HG03439 (cell line): Measurements from ENCODE around the gene KRT77.

ENCODE experiments used
- ATAC-seq: cut with Tn5 transposase; IDR thresholded peaks from one replicate; pipeline ENCODE4 v1.9.1; 2021; ENCODE audit warnings: mild to moderate bottlenecking, moderate library complexity; ENCODE audit not compliant: unreplicated experiment

The KRT77 gene

DNA sequence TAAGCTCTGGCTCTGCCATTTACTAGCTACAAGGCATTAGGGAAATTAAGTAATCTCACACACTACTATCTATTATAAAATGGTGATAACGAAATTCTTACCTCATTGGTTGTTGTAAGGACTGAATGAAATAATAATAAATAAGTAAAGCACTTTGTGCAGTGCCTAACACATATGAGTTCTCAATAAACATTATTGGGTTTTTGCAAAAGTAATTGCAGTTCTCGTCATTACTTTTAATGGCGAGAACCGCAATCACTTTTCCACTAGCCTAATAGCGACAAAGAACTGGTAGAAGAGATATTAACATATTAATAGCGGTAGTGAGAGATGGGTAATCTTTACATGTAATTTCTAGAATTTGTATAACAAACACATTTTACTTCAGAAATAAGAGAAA, 9.2 kb downstream of the KRT77 start:
- ATAC-seq: no peak

GRCh38 chr12:52693261-52693660, 10.1 kb downstream of the KRT77 start:
- ATAC-seq: no peak

GRCh38 chr12:52692254-52692653, 11.1 kb downstream of the KRT77 start:
- no peak for ATAC-seq

GRCh38 chr12:52691841-52692150, 11.5 kb downstream of the KRT77 start:
- no peak for ATAC-seq

DNA sequence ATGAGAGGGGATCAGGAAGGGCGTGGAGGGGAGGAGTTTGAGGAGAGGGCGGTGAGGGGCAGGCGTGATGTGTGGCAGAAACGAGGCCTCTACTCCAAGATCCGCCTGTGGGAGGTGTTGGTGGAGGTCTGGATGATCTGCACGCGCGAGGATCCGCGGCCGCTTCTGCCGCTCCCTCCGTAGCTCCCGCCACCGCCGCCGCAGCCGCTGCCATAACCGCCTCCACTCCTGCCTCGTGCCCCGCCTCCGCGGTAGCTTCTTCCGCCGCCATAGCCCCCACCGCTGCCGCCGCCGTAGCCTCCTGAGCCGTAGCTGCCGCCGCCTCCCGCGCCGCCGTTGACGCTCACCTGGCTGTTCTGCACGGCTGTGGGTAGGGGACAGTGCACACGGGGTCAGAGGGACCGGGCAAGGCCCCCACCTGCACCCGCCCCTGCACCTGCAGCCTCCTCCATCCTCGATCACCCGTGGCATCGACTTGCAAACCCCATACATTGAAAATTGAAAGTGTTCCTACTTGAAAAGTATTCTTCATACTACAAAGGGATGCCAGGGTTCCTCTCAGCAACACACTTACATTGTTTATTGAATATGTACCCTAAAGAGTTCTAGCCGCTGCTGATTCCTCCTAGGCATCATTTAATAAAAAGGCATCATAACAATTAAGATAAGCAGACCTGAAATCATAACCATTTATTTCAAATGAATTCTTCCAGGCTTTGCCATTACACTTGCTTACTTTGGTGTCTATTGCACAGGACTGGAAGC, 12.1 kb downstream of the KRT77 start:
- ATAC-seq: no peak

GRCh38 chr12:52690351-52691075, 12.8 kb downstream of the KRT77 start:
- ATAC-seq: no peak

DNA sequence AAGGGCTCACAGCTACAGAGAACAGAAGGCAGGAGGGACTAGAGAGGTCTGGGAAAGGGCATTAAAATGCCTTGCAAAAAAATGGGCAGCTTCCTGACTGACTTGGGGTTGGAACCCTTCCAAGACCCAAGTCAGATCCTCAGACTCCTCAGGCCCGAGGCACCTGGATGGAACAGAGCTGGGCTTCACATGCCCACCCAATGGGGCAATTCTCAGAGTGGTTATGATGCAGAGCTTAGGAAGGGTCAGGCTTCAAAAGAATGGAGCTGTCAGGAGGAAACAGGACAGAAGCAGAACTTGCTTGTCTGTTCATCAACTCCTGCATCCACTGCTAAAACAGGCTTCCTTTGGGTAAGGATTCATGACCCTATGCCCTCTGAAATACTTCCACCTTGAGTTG, 13.4 kb downstream of the KRT77 start:
- ATAC-seq: no peak

GRCh38 chr12:52689239-52689638, 14.1 kb downstream of the KRT77 start:
- no peak for ATAC-seq

DNA sequence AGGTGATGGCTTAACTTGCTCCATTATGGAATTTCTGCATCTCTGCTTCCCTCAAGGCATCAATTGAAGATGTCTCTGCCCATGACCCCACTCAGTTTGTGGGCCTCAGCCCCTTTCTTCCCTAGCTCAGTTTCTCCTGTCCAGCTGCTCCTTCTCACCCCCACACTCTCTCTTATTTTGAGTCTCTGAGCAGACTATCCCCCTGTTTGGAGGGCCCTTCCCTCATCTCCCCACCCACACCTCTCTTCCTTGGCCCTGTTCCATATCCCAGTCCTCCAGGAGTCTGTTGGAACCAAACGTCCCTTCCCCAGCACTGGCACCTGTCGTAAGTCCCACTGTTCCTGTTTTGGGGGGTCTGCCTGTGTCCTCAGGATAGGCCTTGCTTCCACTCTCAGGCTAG, 14.8 kb downstream of the KRT77 start:
- ATAC-seq: no peak

- no peak for ATAC-seq
Observed at GRCh38 chr12:52687497-52688385, 15.6 kb downstream of the KRT77 start.

- no peak for ATAC-seq
Observed at GRCh38 chr12:52686756-52687487, 16.4 kb downstream of the KRT77 start.

GRCh38 chr12:52686063-52686462, 17.3 kb downstream of the KRT77 start:
- ATAC-seq: no peak

DNA sequence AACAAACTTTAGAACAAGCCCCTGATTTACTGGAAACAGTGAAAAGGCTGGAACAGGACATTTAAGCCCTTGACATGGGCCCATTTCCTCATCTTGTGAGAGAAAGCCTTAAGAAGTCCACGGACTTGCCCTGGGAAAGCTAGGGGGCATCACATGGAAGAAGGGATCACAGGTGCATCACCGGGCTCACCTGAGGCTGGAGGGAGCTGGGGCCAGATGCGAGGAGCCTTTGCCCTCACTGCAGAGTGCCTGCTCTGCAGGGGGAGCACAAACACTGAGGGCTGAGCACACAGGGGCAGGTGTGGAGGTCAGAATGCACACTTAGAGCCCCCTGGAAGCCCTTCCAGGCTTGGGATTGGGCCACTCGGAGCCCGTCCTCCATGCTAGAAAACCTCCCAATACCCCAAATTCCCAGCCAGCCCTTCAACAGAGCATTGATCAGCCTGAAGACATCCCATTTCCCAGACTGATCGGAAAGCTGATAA, 17.9 kb downstream of the KRT77 start:
- no peak for ATAC-seq

- ATAC-seq: no peak
Observed at GRCh38 chr12:52684431-52684830, 18.9 kb downstream of the KRT77 start.

GRCh38 chr12:52683575-52684300, 19.6 kb downstream of the KRT77 start:
- no peak for ATAC-seq

GRCh38 chr12:52682938-52683574, 20.3 kb downstream of the KRT77 start:
- no peak for ATAC-seq

GRCh38 chr12:52682381-52682660, 21.0 kb downstream of the KRT77 start:
- no peak for ATAC-seq

DNA sequence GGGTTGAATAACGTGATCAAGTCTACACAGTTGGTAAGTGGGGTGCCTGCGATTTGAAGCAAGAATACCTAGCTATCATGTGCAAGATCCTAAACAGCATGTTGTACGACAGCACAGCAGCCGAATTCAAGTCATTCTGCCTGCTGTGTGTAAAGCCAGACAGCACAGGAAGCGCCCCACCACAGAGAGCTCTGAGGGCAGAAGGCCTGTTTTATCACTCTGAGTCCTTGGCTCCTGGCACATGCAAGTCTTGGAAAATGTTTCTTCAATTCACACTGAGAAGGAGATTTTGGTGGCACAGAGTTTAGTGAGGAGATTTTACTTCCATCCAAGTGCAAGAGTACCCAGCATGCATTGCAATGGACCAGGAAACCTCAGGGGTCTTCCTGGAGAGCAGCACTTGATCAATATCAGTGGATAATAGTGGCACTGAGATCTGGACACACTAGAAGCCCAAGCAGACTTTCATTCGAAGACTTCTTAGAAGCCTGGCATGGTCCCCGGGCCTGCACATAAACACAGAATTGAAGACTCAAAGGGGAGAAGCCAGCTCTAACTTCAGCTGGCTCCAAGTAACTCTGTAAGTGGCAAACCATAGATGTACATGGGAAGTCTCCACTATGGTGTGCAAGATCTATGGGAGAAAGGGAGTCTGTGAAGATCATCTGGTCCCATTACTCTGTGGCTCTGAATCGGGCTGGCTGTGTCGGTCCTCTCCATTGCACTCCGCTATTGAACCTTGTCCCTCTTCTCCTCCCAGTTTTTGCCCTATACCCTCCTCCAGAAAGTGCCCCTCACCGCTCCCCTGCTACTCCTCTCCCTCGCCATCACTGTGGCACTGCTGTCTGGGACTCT, 21.6 kb downstream of the KRT77 start:
- no peak for ATAC-seq

GRCh38 chr12:52680363-52680762, 23.0 kb downstream of the KRT77 start, which contains the start of gene KRT1:
KRT1 (minus strand) TSS chr12:52680407; CDS start chr12:52680348, 59 bp downstream.
- no peak for ATAC-seq
